NCI-H2196 (cell line): Measurements from ENCODE around the gene ATP2B3.
A peak's percentile ranks its signal among the peaks of the same experiment; 100 is the strongest.

Source experiments
- DNase-seq: peaks from one replicate; lab custom pipeline; 2025; ENCODE audit not compliant: unreplicated experiment; lab: John Stamatoyannopoulos, UW

The ATP2B3 gene

DNA sequence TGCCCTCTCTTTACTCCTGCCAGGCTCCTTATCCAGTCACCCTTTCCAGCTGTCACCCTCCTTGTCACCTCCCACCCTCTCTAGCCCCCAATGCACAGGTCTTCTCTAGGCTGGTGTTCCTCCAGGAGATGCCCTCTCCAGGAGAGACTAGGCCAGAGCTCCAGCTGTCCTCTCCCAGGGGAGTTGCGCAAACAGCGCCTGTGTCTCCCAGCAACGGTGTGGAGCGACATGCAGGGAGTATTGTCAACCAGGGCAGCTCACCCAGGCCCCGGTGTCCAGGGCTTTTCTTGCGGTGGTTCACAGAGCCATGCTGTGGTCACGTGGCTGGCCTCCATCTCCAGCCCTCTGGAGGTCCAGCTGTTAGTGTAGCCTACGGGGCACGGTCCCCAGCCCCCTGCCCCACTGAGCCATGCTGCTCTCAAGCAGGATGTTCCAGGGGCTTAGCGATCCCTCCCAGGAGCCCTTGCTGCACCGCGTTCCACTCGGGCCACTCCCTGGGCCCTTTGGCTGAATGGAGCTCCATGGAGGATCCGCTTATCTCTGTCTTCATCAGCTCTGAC, 46.7 kb downstream of the ATP2B3 start:
- peak; percentile 11 for DNase-seq

GRCh38 chrX:153565996-153566580, 48.6 kb downstream of the ATP2B3 start:
- DNase-seq: no peak

- no peak for DNase-seq
Measured at GRCh38 chrX:153568451-153569011, 51.1 kb downstream of the ATP2B3 start.

GRCh38 chrX:153569475-153569874, 52.0 kb downstream of the ATP2B3 start:
- no peak for DNase-seq

- DNase-seq: no peak
Measured at GRCh38 chrX:153571534-153571908, 54.1 kb downstream of the ATP2B3 start.

- no peak for DNase-seq
Measured at GRCh38 chrX:153572601-153573000, 55.2 kb downstream of the ATP2B3 start.

DNA sequence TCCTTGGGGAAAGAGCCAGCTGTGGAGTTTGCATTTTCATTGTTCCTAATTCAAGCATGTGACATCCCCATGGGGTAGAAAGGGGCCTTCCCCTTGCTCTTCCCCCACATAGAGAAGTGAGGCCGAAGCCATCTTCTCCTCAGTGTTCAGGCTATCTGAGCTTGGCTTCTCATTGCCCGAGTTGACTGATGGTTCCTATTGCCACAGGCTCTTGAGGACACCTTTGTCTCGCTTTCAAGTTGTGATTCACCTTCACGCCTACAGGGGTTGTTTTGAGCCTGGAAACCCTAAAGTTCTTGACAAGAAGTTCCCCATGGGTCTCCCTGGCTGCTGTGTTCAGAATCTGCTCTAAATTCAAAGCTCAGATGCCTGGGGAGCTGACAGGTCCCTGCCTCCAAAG, 56.5 kb downstream of the ATP2B3 start:
- DNase-seq: no peak

DNA sequence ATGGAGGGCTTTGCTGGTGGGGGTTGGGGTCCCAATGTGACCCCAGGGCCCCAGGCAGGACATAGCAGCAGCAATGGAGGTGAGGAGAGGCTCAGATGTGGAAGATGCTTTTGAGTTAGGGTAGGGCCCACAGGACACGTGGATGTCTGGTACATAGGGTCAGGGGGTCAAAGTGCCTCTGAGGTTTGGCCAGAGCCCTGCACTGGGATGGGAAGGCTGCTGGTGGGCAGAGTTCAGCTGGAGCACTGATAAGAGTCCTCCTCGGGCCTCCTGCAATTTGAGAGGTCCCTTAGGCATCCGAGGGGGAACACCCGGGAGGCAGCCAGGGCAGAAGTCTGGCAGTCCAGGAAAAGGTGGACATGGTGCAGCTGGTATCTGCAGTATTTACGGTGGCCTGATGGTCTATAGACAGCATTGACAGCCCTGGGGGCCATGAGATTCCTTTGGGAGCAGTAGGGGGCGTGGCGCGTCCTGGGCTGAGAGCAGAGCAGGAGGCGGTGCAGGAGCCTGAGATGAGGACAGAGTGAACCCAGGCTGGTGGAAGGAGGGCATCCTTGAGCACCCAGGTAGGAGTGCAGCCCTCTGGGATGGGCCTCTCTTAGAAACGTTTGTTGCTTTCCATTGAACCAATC, 58.9 kb downstream of the ATP2B3 start:
- no peak for DNase-seq

DNA sequence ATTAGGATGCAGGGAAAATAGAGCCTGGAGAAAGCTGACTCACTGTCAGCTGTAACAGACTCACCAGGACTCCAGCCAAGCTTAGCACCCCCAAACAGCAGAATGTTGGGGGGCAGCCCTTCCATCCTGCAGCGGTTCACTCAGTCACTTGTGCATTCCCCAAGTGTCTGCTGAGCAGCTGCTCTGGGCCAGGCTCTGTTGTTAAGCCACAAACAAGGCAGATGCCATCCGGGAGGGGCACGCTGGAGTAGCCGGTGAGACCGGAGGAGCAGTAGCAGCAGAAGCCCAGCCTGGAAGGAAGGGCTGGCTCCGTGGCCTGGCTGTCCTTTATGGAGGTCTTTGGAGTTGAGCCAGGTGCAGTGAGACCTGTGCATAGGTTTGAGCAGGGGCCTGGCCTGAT, 59.5 kb downstream of the ATP2B3 start:
- no peak for DNase-seq

GRCh38 chrX:153578200-153578835, 60.9 kb downstream of the ATP2B3 start:
- no peak for DNase-seq

DNA sequence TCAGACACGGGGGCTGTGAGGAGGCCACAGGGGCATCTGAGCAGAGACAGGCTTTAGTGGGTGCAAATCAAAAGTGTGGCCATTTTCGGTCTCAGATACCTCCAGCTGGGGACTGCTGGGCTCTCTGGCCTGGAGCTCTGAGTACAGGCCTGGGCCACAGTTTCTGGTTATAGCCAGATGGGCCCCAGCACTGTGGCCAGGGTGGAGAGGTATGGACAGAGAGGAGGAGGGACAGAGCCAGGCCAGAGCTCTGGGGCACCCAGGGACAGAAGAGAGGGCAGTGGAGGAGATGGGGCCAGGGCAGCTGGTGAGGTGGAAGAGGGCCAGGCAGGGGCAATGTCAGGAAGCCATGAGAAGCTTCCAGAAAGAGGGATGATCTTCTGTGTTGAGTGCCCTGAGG, 61.4 kb downstream of the ATP2B3 start:
- no peak for DNase-seq

DNA sequence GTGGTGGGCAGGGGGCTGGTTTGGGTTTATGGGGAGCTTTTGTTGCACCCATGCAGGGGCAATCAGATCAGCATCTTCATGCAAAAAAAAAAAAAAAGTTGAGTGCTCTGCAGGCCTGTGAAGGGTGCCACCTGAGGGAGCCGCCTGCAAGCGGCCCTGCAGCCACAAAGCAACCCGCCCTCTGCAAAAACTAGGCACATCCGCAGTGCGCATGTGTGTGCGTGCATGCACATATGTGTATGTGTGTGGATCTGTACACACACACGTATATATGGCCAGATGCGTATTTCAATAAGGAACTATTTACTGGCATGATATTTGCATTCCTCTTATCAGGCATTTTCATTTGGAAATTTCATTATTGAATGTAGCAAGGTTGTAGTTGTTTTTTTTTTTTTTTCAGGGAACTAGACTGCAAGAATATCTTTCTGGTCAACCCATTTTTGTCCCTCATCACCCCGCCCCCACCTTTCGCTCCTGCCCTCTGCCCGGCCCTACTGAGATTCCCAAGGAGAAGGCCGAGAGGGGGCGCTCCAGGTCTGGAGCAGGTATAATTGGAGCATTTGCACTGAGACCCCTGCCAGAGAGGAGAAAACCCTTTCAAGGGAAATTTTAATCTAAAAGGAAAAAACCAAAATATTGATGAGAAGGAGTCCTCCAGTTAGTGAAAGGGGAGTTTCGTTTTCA, 63.4 kb downstream of the ATP2B3 start:
- DNase-seq: no peak

DNA sequence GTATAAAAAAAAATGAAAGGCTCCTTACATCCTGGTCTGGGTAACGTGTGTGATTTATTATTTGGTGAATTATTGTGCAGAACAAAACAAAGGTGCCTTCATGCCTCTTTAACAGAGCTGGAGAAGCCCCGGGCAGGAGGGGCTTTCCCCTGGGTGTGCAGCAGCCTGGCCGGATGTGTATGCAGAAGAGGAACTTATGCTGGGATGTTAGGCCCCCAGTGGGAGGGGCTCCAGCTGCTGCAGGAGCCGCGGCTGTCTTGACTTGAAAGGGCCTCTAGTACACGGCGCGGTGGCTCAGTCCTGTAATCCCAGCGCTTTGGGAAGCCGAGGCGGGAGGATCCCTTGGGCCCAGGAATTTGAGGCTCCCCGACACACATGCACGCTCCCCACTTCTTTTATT, 65.5 kb downstream of the ATP2B3 start:
- no peak for DNase-seq

DNA sequence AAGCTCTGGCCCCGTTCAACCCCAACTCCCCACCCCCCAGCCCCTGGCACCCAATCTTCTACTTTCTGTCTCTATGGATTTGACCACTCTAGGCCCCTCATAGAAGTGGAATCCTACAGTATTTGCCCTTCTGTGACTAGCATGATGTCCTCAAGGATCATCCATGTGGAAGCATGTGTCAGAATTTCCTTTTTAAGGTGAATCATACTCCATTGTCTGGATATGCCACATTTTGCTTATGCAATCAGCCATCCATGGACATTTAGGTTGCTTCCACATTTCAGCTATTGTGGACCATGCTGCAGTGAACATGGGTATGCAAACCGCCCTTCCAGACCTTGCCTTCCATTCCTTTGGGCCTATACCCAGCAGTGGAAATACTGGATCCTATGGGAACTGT, 66.0 kb downstream of the ATP2B3 start:
- no peak for DNase-seq

- DNase-seq: no peak
Measured at GRCh38 chrX:153585827-153586226, 68.4 kb downstream of the ATP2B3 start.

- no peak for DNase-seq
Measured at GRCh38 chrX:153587342-153587741, 69.9 kb downstream of the ATP2B3 start.

- no peak for DNase-seq
Measured at GRCh38 chrX:153588021-153588781, 70.8 kb downstream of the ATP2B3 start.

DNA sequence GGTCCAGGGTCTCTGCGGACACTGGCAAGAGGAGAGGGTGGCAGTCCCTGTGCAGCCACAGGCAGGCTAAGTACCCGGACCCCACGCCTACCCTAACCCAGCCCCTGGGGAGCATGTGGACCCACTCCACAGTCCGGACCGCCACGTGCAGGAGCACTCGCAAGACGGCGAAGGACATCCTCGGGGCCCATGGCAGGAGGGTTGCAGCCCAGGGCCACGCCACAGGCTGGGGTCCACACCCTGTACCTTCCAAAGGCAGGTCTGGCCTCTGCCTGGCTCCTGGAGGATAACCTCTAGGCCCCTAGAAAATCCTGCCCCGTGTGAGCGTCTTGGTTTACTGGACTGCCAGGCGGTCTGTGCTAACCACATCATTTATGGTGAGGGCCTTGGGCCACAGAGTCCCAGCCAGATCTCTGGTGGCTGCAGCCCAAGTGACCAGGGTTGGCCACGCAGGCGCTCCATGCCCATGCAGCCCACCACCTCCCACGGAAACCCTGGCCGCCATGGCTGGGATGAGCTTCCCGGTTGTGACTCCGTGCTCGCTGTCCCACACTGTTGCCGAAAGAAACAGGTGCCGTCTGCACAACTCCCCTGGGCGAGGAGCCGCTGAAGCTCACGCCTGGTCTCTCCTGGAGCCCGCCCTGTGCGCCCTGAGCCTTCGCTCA, 71.5 kb downstream of the ATP2B3 start:
- DNase-seq: no peak

- no peak for DNase-seq
Measured at GRCh38 chrX:153590961-153591956, 73.8 kb downstream of the ATP2B3 start.
